Heart left ventricle (tissue), 13 donors: ENCODE results near the gene ZCCHC2.

Experiments used
- CTCF ChIP-seq, 12 donors: fragments of 200-600 bp; sonication (generic) in 4 of 12; IDR thresholded peaks; one replicate each; pipeline versions ENCODE4 v1.5.0 to v1.8.0; 2018 to 2022; ENCODE audit warnings: antibody characterized with exemption in 12 of 12, mild to moderate bottlenecking in 5 of 12
- POLR2A ChIP-seq, 2 donors: fragments of 450-650 bp; IDR thresholded peaks; one replicate each; pipeline ENCODE4 v1.6.1; 2017; ENCODE audit warnings: antibody characterized with exemption in 2 of 2, mild to moderate bottlenecking in 2 of 2, moderate library complexity in 2 of 2
- donor health status: ischemic (EF 13 %, LVEDD 7.1; RV severe dilation, severe dysfunction).
- donor health status: DM: no; HTN: yes; CAD: no.
- donor health status: DM: no; HTN: no; CAD: no.
- donor health status: ischemic (EF 25% LVEDD 6.9; RV normal size, moderate dysfunction).
- donor health status: ischemic (EF 25% LVEDD 5.7; RV mildly dilated, moderate dysfunction).
- donor health status: ischemic (EF 35%, LVEDD 5.7; RV mildly dilated, moderate dysfunction).
- donor health status: nonischemic (EF 11% LVEDD 7.7; RV severe dilation, severe dysfunction).
- donor health status: DM: yes; HTN: yes; CAD: no.
- donor health status: PGD.
- donor health status: ischemic (EF 29% LVEDD 5.4; RV normal size, mild dysfunction).
- donor health status: nonischemic (EF 23%, LVEDD 6.1; RV moderate dilation, normal function).

- TF ChIP-seq CTCF (IDR thresholded peaks at IDR 0.05) (no peak), POLR2A (IDR thresholded peaks at IDR 0.05) (no peak)
These were observed 48.2 kb downstream of the ZCCHC2 start for GRCh38 chr18:62571037-62571436.
